ENCODE data around the gene CBX7. TPM values are rescaled to one million over a fixed set of nuclear protein-coding genes. Genes with fewer than 3 reads are reported as not detected.
A peak's percentile ranks its signal among the peaks of the same experiment; 100 is the strongest.
"Not testable (repeated sequence)": the region's sequence is repeated elsewhere in the genome, so short reads cannot be mapped to it uniquely, and the experiment has no call there.

Gene CBX7
- total and polyA plus RNA-seq, 2 of the 4 experiments (the other 2 are of a cell fraction): 0.90 to 3.6 TPM

- no peak for TF ChIP-seq NFE2L2 (IDR thresholded peaks at IDR 0.05; ENCODE audit: low read depth, low read length)
These were observed 20.7 kb upstream of the CBX7 start (continued) for GRCh38 chr22:39173050-39173706.

GRCh38 chr22:39172265-39173049, 20.0 kb upstream of the CBX7 start:
- Histone ChIP-seq H3K4me1 (ENCODE audit: control insufficient read depth, insufficient read depth, low read length) (peaks cover 39% of the 10 kb centered on the region), H2AK5ac (ENCODE audit: low read depth, low read length) (peak overlapping the region; percentile 95; the same call in 1 of the 2 replicates), H3K14ac (replicated peaks; ENCODE audit: low read depth, low read length) (peak overlapping the region; percentile 89; the same call in 1 of the 2 replicates), H3K79me1 (ENCODE audit: low read depth in 1 of 2, low read length in 2 of 2) (peaks cover 0 to 20% of the 10 kb centered on the region in 2 experiments; a peak in 2 of 4 replicates), H4K91ac (ENCODE audit: insufficient read depth, low read depth, low read length) (peak overlapping the region; percentile 100), H3K4ac (ENCODE audit: low read depth, low read length) (peak overlapping the region; percentile 100), H2BK120ac (ENCODE audit: low read depth, low read length) (peak overlapping the region; percentile 100), H2AK9ac (replicated peaks; ENCODE audit: low read depth, low read length, poor library complexity) (peak overlapping the region; percentile 47), H4K8ac (ENCODE audit: low read depth in 2 of 2, low read length in 2 of 2) (peak overlapping the region in 1 of 2 experiments; percentile 97; a peak in 1 of 4 replicates), H3K9me1 (ENCODE audit: insufficient read depth, low read length) (peaks cover 32% of the 10 kb centered on the region), H2BK15ac (ENCODE audit: low read depth, low read length) (peak overlapping the region; percentile 100; the same call in 1 of the 3 replicates)
- H3K4me3 ChIP-seq (ENCODE audit: insufficient read depth, low read depth, low read length); H3K9ac ChIP-seq (ENCODE audit: low read depth, low read length); ATAC-seq (ENCODE audit: low read depth); H3K27ac ChIP-seq (ENCODE audit: insufficient read depth, low read length); H3K18ac ChIP-seq (ENCODE audit: low read depth, low read length); H2BK5ac ChIP-seq (ENCODE audit: low read depth, low read length, poor library complexity, severe bottlenecking); DNase-seq; H3K36me3 ChIP-seq (ENCODE audit: control insufficient read depth, insufficient read depth, low read length); H3K56ac ChIP-seq (ENCODE audit: extremely low read depth, insufficient read depth, low read length); H4K20me1 ChIP-seq (ENCODE audit: insufficient read depth, low read length); H2BK20ac ChIP-seq (ENCODE audit: low read depth, low read length); H3K27me3 ChIP-seq (ENCODE audit: control insufficient read depth, insufficient read depth, low read length); dilution Hi-C loops (cut with HindIII; ENCODE audit: low sequenced_read_pairs, unreplicated experiment); CTCF ChIA-PET; BruUV-seq (replicated peaks); H3K4me2 ChIP-seq (ENCODE audit: low read depth, low read length); H2AFZ ChIP-seq (replicated peaks; ENCODE audit: low read length, poor library complexity); H3K9me3 ChIP-seq (ENCODE audit: control insufficient read depth, insufficient read depth, low read length); H4K5ac ChIP-seq (ENCODE audit: low read depth, low read length); H3K23ac ChIP-seq (ENCODE audit: low read depth, low read length): not testable (repeated sequence)
- in situ Hi-C loops (cut with MboI; ENCODE audit: low sequenced_read_pairs): loop anchor here (5.0 to 25.0 kb wide), 2 partner anchors 140 to 865 kb away; no protein-coding TSS in a partner anchor
- intact Hi-C loops (cut with micrococcal nuclease): loop anchor here (5.0 to 10.0 kb wide), 2 partner anchors 322 to 350 kb away; partner anchors contain the start of gene ATF4
- POLR2A ChIA-PET (ENCODE audit: unreplicated experiment): interaction anchor here (0.6 kb wide), 1 partner anchor 872 kb away, joined by 4 read pairs; no protein-coding TSS in a partner anchor
- WGBS, 2 experiments (ENCODE audit: extremely low coverage in 2 of 2, insufficient read length in 1 of 2): 96% methylated on average over 4 of the region's 11 CpGs; no CpG with 5 or more reads in 1 of the 2 experiments

Data from IMR-90 (cell line).